GM12892 (cell line): ENCODE data around the gene BARHL1.

Source experiments
- POLR2AphosphoS5 ChIP-seq: IDR thresholded peaks from 2 replicates; pipeline ENCODE4 v1.6.1; 2011; ENCODE audit warnings: low read depth, low read length, control low read depth
- TAF1 ChIP-seq: IDR thresholded peaks from 2 replicates; pipeline ENCODE4 v1.6.1; 2011; ENCODE audit warnings: low read depth, mild to moderate bottlenecking, control low read depth, low read length, borderline replicate concordance

- TF ChIP-seq TAF1 (no peak), POLR2AphosphoS5 (no peak)
These were observed 36.8 kb upstream of the BARHL1 start for GRCh38 chr9:132545578-132545977.
